Astrocyte (in vitro differentiated cells and primary cell): ENCODE measurements around the gene DDT.
"Not testable (repeated sequence)": the region's sequence is repeated elsewhere in the genome, so short reads cannot be mapped to it uniquely, and the experiment has no call there.

Experiments used
- EZH2 ChIP-seq: IDR thresholded peaks from 2 replicates; pipeline ENCODE4 v1.6.1; 2012; ENCODE audit warnings: mild to moderate bottlenecking, low read length, inconsistent platforms; ENCODE audit not compliant: insufficient read depth
- TF ChIP-seq, protein P1 (sequence below): IDR thresholded peaks from 2 replicates; pipeline ENCODE4 v1.5.1; 2011; ENCODE audit warnings: low read depth, mild to moderate bottlenecking, inconsistent platforms, low read length, moderate library complexity; ENCODE audit not compliant: insufficient read depth

GRCh38 chr22:23993080-23993479, 18.8 kb upstream of the DDT start:
- TF ChIP-seq, protein P1, sequence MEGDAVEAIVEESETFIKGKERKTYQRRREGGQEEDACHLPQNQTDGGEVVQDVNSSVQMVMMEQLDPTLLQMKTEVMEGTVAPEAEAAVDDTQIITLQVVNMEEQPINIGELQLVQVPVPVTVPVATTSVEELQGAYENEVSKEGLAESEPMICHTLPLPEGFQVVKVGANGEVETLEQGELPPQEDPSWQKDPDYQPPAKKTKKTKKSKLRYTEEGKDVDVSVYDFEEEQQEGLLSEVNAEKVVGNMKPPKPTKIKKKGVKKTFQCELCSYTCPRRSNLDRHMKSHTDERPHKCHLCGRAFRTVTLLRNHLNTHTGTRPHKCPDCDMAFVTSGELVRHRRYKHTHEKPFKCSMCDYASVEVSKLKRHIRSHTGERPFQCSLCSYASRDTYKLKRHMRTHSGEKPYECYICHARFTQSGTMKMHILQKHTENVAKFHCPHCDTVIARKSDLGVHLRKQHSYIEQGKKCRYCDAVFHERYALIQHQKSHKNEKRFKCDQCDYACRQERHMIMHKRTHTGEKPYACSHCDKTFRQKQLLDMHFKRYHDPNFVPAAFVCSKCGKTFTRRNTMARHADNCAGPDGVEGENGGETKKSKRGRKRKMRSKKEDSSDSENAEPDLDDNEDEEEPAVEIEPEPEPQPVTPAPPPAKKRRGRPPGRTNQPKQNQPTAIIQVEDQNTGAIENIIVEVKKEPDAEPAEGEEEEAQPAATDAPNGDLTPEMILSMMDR = not testable (repeated sequence)
- TF ChIP-seq EZH2 = not testable (repeated sequence)
